HuH-7.5 (cell line): ENCODE measurements around the gene OGFOD1.

Source experiments
- DNase-seq: peaks from one replicate; pipeline ENCODE4 v3.0.0; 2011; ENCODE audit warnings: low spot score

OGFOD1 gene

GRCh38 chr16:56426585-56426984 lies 24.8 kb upstream of the OGFOD1 start:
- DNase-seq, result no peak

GRCh38 chr16:56428091-56428490 lies 23.3 kb upstream of the OGFOD1 start:
- no peak for DNase-seq

GRCh38 chr16:56436258-56436657 lies 15.1 kb upstream of the OGFOD1 start:
- DNase-seq, result no peak

GRCh38 chr16:56438038-56438437 lies 13.3 kb upstream of the OGFOD1 start:
- DNase-seq, result no peak

- no peak for DNase-seq
These were observed 4.1 kb upstream of the OGFOD1 start for GRCh38 chr16:56447286-56447685.

- DNase-seq, result no peak
These were observed 3.3 kb upstream of the OGFOD1 start for GRCh38 chr16:56448005-56448404.

GRCh38 chr16:56450275-56450985 lies 924 bp upstream of the OGFOD1 start:
- no peak for DNase-seq

- DNase-seq, result no peak
These were observed 667 bp downstream of the OGFOD1 start for GRCh38 chr16:56451753-56452689.

- no peak for DNase-seq
These were observed 6.6 kb downstream of the OGFOD1 start for GRCh38 chr16:56457927-56458470.

- no peak for DNase-seq
These were observed 8.7 kb downstream of the OGFOD1 start for GRCh38 chr16:56460101-56460500.

GRCh38 chr16:56462064-56462796 lies 10.9 kb downstream of the OGFOD1 start:
- DNase-seq, result no peak

GRCh38 chr16:56463153-56463552 lies 11.8 kb downstream of the OGFOD1 start:
- DNase-seq, result no peak

GRCh38 chr16:56466344-56466743 lies 15.0 kb downstream of the OGFOD1 start:
- DNase-seq, result no peak

- no peak for DNase-seq
These were observed 17.4 kb downstream of the OGFOD1 start for GRCh38 chr16:56468800-56469199.

- DNase-seq, result no peak
These were observed 18.4 kb downstream of the OGFOD1 start for GRCh38 chr16:56469748-56470147.

GRCh38 chr16:56470232-56470631 lies 18.9 kb downstream of the OGFOD1 start:
- no peak for DNase-seq

- DNase-seq, result no peak
These were observed 19.3 kb downstream of the OGFOD1 start for GRCh38 chr16:56470666-56471065.

GRCh38 chr16:56475201-56475600 lies 23.8 kb downstream of the OGFOD1 start:
- DNase-seq, result no peak

- no peak for DNase-seq
These were observed 25.9 kb downstream of the OGFOD1 start for GRCh38 chr16:56477096-56477878.

- DNase-seq, result no peak
These were observed 27.1 kb downstream of the OGFOD1 start for GRCh38 chr16:56478281-56479049.

- DNase-seq, result no peak
These were observed 28.1 kb downstream of the OGFOD1 start for GRCh38 chr16:56479469-56479868.
